Hematopoietic multipotent progenitor cell treated with erythropoietin and hydrocortisone succinate and interleukin-3 and kit ligand, for 8 days (in vitro differentiated cells): ENCODE data around the gene GRK6.
A peak's percentile ranks its signal among the peaks of the same experiment; 100 is the strongest.

ENCODE experiments used
- DNase-seq: peaks from one replicate; pipeline ENCODE4 v3.0.0-alpha.2; 2015

The GRK6 gene

DNA sequence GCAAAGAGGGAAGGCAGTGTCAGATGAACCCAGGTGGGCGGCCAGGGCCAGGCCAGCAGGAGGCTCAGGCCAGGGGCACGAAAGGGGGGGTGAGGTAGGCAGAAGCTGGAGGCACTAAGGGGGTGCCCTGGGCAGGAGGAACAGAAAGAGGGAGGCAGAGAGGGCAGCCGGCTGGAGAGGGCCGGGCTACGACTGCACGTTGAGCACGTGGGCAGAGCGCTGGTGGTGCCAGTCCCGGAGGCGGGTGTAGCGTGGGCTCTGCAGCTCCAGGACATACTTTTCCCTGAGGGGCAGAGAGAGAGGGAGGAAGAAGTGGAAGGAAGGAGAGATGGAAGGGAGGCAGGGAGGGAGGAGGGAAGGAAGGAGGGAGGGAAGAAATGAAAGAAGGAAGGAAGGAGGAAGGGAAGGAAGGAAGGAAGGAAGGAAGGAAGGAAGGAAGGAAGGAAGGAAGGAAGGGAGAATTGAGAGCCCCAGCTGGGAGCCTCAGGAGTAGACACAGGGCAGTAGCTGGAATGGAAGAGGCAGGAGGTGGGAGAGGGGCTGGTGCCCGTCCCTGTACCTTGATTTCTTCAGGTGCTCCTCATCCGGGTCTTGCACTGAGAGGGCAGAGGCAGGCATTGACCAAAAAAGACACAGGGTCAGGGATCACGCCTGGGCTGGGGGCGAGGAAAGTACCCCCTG is 64.0 kb downstream of the GRK6 start:
- DNase-seq = no peak

DNA sequence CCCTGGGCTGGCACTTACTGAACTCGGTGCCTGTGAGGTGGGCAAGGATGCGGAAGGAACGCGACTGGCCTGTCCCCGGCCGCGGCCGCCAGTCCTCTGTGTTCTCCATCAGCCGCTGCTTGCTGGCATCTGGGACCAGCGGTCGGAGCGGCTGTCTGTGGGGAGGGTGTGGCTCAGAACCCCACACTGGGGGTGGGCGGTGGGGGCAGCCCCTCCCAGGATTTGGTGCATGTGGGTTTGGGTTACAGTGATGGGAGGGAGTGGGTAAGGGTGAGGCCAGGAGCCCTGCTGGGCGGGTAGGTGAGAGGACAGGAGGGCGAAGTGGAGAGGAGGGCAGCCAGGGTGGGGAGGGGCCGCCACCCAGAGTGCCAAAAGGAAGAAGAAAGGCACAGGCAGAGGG is 64.5 kb downstream of the GRK6 start:
- DNase-seq = no peak

DNA sequence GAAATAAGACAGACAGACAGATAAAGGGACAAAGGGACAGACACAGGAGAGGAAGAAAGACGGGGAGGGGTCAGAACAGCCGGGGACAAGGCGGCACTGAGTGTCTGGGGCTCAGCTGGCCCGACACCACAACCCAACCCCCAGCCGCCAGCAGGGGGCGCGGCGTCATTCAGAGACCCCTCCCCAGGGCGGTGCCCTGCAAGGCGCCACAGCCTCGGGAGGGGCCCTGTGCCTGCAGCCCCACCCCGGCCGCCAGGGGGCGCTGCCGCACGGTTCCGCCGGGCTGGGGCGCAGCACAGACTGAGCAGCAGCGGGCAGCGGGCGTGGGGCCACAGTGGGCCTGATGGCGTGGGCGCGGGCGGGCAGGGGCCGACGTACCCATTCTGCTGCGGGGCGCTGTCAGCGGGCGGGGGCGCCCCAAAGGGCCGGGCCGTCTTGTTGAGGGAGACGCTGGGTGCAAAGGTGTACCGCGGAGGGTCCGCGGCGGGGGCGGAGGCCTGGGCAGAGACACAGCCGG is 65.0 kb downstream of the GRK6 start:
- DNase-seq = peak; percentile 42

DNA sequence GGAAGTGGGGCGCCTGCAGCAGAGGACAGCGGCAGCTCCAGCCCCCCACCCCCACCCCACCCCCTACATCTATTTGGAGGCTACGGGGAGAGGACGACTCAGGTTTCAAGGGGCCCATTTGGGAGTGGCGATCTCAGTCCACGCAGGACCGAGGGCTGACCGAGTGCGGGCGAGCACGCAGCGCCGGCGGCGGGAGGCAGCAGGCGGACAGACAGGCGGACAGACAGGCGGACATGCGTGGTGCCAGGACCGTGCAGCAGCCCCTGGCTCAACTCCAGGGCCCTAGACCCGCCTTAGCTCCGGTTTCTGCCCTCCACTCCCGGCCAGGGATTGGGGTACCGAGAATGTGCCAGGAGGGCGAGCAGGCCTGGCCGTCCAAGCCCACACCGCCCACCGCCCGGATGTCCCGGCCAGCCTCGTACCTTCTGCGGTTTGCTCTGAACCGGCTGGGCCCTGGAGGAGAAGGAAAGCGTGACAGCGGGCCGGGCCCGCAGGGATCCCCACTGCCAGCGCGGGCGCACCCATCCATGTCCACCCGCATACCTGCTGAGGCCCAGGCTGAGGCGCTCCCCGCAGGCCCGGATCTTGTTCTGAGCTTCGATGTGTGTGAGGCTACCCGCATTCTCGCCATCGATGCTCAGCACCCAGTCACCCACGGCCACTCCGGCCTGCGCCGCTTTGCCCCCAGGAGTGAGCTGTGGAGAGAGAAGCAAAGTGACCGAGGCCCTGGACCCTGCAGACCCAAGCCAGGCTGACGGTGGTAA is 65.7 kb downstream of the GRK6 start:
- DNase-seq = no peak
